ENCODE data around the gene ZNF649.

The ZNF649 gene

DNA sequence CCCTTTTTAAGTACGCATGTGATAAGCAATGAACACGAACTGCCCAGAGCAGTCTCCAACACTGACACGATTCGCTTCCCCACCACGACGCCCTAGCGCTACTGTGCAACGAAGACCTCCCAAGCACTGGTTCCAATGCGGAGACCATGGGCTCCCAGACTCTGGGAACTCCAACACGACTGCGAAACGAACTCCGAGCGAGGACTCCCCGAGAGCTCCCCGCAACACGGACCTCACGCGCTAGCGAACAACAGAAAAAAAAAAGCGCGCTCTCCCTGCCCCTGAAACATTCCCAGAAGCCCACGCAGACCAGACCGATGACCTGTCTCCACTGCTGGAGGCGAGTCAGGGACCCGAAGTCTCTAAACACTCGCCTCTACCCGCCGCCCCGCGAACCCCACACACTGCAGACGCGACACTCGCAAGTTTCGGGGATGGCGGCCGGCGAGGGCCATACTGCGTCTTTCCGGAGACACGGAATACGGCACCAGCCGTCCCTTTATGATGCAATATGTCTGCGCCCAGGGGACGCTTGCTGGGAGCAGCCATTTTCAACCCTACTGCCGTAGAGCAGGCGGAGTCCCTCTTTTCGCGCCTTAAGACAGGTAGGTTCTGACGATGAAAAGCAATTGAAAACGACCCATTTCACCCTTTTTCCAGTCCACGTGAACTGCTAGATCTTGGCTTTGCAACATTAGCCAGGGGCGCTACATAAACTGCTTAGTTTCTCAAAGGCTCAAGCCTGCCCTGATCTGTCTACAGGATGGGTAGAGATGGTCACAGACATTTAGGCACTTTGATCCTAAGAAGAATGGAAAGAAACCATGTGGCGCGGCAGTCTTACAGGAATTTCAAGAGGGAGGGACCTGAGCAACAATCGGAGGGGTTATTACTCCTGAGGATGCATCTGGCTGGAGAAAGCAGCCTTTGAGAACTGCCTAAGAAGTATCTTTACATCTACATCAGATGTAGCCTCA is 17.0 kb downstream of the ZNF649 start, which contains the start of gene ZNF577:
TSS of gene ZNF577 (minus strand) at position 430 of the 977 bp plus-strand sequence. CDS start 7,569 bp downstream, outside the sequence.
- DNase-seq = peak; percentile 71

DNA sequence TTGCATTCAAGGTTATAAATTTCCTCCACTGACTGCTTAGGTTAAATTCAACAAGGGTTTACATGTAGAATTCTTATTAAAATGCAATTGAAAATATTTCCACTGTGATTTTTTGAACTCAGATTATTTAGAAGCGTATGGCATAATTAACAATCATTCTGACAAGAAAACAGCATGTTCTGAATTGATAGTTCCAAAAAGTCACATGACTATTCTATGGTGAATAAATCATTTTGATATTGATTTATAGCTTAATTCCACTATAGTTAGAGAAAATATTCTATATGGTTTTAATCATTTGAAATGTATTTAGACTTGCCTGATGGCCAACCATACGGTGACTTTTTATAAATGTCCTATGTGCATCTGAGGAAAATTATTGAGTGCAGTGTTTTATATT is 20.1 kb downstream of the ZNF649 start:
- DNase-seq = no peak

DNA sequence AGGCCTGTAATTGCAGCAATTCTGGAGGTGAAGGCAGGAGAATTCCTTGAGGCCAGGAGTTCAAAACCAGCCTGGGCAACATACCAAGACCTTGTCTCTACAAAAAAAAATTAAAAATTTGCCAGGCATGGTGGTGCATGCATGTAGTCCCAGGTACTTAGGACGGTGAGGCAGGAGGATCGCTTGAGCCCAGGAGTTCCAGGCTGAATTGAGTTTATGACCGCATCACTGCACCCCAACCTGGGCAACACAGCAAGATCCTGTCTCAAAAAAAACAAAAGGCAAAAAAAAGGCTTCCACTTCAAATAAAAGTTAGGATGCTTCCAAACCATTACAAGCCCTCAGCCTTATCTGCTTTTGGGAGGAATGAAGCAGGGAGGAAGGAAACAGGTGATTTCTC is 22.3 kb downstream of the ZNF649 start:
- DNase-seq = no peak

DNA sequence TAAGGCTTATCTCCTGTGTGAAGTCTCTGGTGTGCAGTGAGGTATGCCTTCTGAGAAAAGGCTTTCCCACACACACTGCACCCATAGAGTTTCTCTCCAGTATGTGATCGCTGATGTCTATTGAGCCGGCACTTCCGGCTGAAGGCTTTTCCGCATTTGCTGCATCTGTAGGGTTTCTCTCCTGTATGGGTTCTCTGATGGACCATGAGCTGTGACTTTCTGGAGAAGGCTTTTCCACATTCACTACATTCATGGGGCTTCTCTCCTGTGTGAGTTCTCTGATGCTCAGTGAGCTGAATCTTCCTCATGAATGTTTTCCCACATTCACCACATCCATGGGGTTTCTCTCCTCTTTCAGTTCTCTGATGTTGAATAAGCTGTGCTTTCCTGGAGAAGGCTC is 31.7 kb downstream of the ZNF649 start:
- DNase-seq = no peak

DNA sequence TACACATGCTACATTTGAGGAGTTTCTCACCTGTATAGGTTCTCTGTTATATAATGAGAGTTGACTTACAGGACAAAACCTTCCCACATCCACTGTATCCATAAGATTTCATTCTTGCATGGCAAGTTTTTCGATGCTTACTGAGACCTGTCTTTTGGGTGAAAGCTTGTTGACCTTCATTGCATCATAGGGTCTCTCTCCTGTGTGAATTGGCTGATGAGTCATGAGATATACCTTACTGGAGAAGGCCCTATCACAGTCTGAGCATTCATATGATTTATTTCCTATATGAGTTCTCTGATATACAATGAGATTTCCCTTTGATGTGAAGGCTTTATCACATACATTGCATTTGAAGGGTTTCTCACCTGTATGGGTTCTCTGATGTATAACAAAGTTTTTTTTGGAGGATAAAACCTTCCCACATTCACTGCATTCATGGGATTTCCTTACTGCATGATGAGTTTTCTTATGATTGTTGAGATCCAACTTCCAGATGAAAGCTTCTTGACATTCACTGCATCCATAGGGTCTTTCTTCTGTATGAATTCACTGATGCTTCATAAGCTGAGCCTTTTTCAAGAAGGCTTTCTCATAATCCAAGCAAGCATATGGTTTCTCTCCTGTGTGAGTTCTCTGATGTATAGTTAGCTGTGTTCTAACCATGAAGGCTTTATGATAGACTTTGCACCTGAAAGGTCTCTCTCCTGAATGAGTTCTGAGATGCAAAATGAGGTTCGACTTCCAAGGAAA is 42.8 kb downstream of the ZNF649 start:
- DNase-seq = no peak
